Activated CD8-positive, alpha-beta T cell treated with anti-CD3 and anti-CD28 coated beads for 36 hours (primary cell): ENCODE measurements around the gene FBRSL1. TPM values are rescaled to one million over a fixed set of nuclear protein-coding genes. Genes with fewer than 3 reads are reported as not detected.

Source experiments
- ATAC-seq: fragments of 200-7000 bp; cut with Tn5 transposase; one replicate; pipeline ENCODE4 v1.10.0; 2021; ENCODE audit warnings: mild to moderate bottlenecking, moderate library complexity
- CTCF ChIA-PET: fragments of 350-600 bp; sonication (Branson Sonifier 250); formaldehyde crosslinking; loops from one replicate; lab custom pipeline; 2021; ENCODE audit warnings: antibody characterized with exemption; lab: Charles Lee
- POLR2A ChIA-PET: fragments of 350-600 bp; sonication (Branson Sonifier 250); formaldehyde crosslinking; loops from one replicate; lab custom pipeline; 2021; ENCODE audit warnings: antibody characterized with exemption; lab: Charles Lee
- DNase-seq: peaks from one replicate; pipeline ENCODE4 v3.0.0-alpha.2; 2020
- H3K27ac Mint-ChIP-seq: one replicate; pipeline ENCODE4 v1.8.0; 2021; ENCODE audit warnings: mild to moderate bottlenecking, mixed read lengths
- H3K27me3 Mint-ChIP-seq: one replicate; pipeline ENCODE4 v1.8.0; 2021; ENCODE audit warnings: mixed read lengths
- H3K36me3 Mint-ChIP-seq: one replicate; pipeline ENCODE4 v1.8.0; 2021; ENCODE audit warnings: low read depth, mixed read lengths
- H3K4me1 Mint-ChIP-seq: one replicate; pipeline ENCODE4 v1.8.0; 2021; ENCODE audit warnings: low read depth, mixed read lengths
- H3K4me3 Mint-ChIP-seq: one replicate; pipeline ENCODE4 v1.8.0; 2021; ENCODE audit warnings: mild to moderate bottlenecking, moderate library complexity, mixed read lengths
- H3K9me3 Mint-ChIP-seq: one replicate; pipeline ENCODE4 v1.8.0; 2021; ENCODE audit warnings: mixed read lengths
- intact Hi-C: fragments of 100-400 bp; cut with micrococcal nuclease; formaldehyde crosslinking; loops from one replicate; pipeline ENCODE4 v1.10.0; 2022
- total RNA-seq, 2 experiments: library from RNA; stranded (reverse); gene quantifications; one replicate each; pipeline ENCODE4 v1.2.3, GENCODE V29; 2021
- TF ChIP-seq, protein P1 (sequence below): fragments of 200-600 bp; IDR thresholded peaks from one replicate; pipeline ENCODE4 v1.8.0; 2022; ENCODE audit warnings: antibody characterized with exemption, mild to moderate bottlenecking

The FBRSL1 gene
- total RNA-seq, 2 experiments from 2014 or later: 41.4 to 48.1 TPM

- intact Hi-C loops: no loop called here
- Mint-ChIP-seq H3K4me3 (peak overlapping the region; percentile 70), H3K27ac (peak overlapping the region; percentile 67), H3K27me3 (no peaks in the 10 kb centered on the region), H3K9me3 (no peaks in the 10 kb centered on the region), H3K36me3 (peaks cover 7% of the 10 kb centered on the region), H3K4me1 (peaks cover 62% of the 10 kb centered on the region)
- ATAC-seq (no peak), DNase-seq (no peak)
- ChIA-PET POLR2A (no interaction called here), CTCF (interaction anchor here (1.0 to 1.5 kb wide), 2 partner anchors 31 to 78 kb away, joined by 3 to 4 read pairs; no protein-coding TSS in a partner anchor)
- TF ChIP-seq, protein P1, sequence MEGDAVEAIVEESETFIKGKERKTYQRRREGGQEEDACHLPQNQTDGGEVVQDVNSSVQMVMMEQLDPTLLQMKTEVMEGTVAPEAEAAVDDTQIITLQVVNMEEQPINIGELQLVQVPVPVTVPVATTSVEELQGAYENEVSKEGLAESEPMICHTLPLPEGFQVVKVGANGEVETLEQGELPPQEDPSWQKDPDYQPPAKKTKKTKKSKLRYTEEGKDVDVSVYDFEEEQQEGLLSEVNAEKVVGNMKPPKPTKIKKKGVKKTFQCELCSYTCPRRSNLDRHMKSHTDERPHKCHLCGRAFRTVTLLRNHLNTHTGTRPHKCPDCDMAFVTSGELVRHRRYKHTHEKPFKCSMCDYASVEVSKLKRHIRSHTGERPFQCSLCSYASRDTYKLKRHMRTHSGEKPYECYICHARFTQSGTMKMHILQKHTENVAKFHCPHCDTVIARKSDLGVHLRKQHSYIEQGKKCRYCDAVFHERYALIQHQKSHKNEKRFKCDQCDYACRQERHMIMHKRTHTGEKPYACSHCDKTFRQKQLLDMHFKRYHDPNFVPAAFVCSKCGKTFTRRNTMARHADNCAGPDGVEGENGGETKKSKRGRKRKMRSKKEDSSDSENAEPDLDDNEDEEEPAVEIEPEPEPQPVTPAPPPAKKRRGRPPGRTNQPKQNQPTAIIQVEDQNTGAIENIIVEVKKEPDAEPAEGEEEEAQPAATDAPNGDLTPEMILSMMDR: no peak
These were observed 3.0 kb downstream of the FBRSL1 start for GRCh38 chr12:132492951-132493350.

GRCh38 chr12:132493482-132494178, 3.7 kb downstream of the FBRSL1 start:
- Mint-ChIP-seq H3K4me3 (peak overlapping the region; percentile 8), H3K4me1 (peaks cover 55% of the 10 kb centered on the region), H3K36me3 (peaks cover 7% of the 10 kb centered on the region), H3K27ac (peak overlapping the region; percentile 46), H3K27me3 (no peaks in the 10 kb centered on the region), H3K9me3 (no peaks in the 10 kb centered on the region)
- POLR2A ChIA-PET: no interaction called here
- CTCF ChIA-PET: interaction anchor here (1.1 kb wide), 1 partner anchor 79 kb away, joined by 3 read pairs; no protein-coding TSS in a partner anchor
- TF ChIP-seq, protein P1: no peak
- intact Hi-C loops: no loop called here
- ATAC-seq: no peak
- DNase-seq: no peak

DNA sequence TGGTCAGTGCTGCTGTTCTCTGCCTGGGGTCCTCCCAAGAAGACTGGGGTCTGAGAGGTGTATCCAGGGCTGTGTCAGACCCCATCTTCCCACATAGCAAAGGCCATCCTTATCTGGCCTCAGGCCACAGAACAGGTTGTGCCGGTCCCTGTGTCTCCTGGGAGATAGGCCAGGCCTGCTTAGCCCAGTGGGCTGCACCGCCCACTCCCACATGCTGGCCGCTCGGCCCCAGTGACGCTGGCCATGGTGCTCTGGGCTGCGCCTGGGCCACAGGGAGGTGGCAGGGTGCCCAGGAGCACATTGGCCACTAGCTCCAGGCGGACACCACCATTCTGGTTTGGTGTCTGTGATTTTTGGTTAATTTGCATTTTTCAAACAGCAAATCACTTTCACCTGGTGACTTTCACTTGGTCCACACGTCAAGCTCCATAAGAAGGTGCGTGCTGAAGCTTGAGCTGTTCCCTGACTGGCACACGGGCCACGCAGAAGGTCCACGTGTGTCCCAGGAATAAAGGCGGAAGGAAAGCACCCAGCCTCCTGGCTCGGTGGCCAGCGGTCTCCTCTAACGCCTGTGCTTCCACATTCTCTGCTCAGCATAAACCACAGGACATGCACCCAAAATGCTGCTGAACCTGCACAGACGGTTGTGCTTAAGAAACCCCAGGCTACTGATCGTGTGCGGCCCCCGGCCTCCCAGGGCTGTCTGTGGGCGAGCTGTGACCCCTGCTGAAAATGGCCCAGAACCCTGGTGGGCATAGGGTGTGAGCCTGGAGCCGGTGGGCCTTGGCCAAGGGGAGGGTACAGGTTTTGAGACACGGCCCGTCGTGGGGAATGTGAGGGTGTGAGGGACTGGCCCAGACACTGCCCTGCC, 4.6 kb downstream of the FBRSL1 start:
- POLR2A ChIA-PET: no interaction called here
- TF ChIP-seq, protein P1: no peak
- peak overlapping the region; percentile 46 for H3K27ac Mint-ChIP-seq
- intact Hi-C loops: no loop called here
- ATAC-seq (no peak), DNase-seq (no peak)
- peak overlapping the region; percentile 8 for H3K4me3 Mint-ChIP-seq
- H3K4me1 Mint-ChIP-seq: peaks cover 54% of the 10 kb centered on the region
- CTCF ChIA-PET: interaction anchor here (1.1 kb wide), 1 partner anchor 79 kb away, joined by 3 read pairs; no protein-coding TSS in a partner anchor
- H3K36me3 Mint-ChIP-seq: peaks cover 7% of the 10 kb centered on the region
- H3K9me3 Mint-ChIP-seq: no peaks in the 10 kb centered on the region
- H3K27me3 Mint-ChIP-seq: no peaks in the 10 kb centered on the region

DNA sequence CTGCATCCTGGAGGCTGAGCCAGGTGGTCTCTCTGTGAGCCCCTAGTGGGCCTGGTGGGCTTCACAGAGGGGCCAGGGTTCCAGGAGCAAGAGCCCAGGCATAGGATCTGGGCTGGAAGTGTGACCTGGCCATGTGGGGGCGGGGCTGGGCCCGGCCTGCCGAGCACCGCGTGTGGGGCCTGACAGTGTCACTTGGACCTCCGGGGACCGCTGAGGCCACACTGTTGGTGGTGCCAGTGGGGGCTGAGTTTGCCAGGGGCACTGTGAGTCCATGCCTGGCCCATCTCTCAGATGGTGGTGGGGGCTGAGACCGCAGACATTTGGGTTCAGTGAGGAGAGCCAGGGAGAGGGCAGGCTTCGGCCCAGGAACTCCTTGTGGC, 5.2 kb downstream of the FBRSL1 start:
- Mint-ChIP-seq H3K9me3 (no peaks in the 10 kb centered on the region), H3K27ac (no peak overlapping the region), H3K4me1 (peaks cover 57% of the 10 kb centered on the region), H3K4me3 (no peak overlapping the region), H3K27me3 (no peaks in the 10 kb centered on the region), H3K36me3 (peaks cover 7% of the 10 kb centered on the region)
- intact Hi-C loops: no loop called here
- POLR2A ChIA-PET: no interaction called here
- CTCF ChIA-PET: interaction anchor here (1.1 kb wide), 1 partner anchor 80 kb away, joined by 3 read pairs; no protein-coding TSS in a partner anchor
- TF ChIP-seq, protein P1: no peak
- ATAC-seq: no peak
- DNase-seq: no peak
